Keratinocyte (primary cell): ENCODE data around the gene HOXA11. TPM values are rescaled to one million over a fixed set of nuclear protein-coding genes. Genes with fewer than 3 reads are reported as not detected.
A peak's percentile ranks its signal among the peaks of the same experiment; 100 is the strongest.

Experiments
- DNase-seq: peaks from one replicate; pipeline ENCODE4 v3.0.0-alpha.2; 2011; ENCODE audit warnings: low read depth, missing footprints, low spot score
- FAIRE-seq: peaks from 2 replicates; lab custom pipeline; 2011; peaks lifted over from hg19 to GRCh38; lab: Jason Lieb, UNC
- H2AFZ ChIP-seq: 2 replicates; pipeline ENCODE4 v1.6.0; 2012; ENCODE audit warnings: low read length, control low read depth, inconsistent platforms; ENCODE audit not compliant: control insufficient read depth
- H3K27ac ChIP-seq: 2 replicates; pipeline ENCODE4 v1.5.1; 2011; ENCODE audit warnings: low read length; ENCODE audit not compliant: control insufficient read depth, insufficient read depth
- H3K27me3 ChIP-seq: 3 replicates; pipeline ENCODE4 v1.6.0; 2011; ENCODE audit warnings: low read length; ENCODE audit not compliant: control insufficient read depth, insufficient read depth; ENCODE audit errors: extremely low read depth
- H3K36me3 ChIP-seq, 2 experiments: 2 replicates in 1 of 2; 3 replicates in 1 of 2; pipeline ENCODE4 v1.5.1; 2011; ENCODE audit warnings: low read length in 2 of 2, mild to moderate bottlenecking in 1 of 2; ENCODE audit not compliant: control insufficient read depth in 2 of 2, insufficient read depth in 2 of 2; ENCODE audit errors: extremely low read depth in 1 of 2
- H3K4me1 ChIP-seq: 3 replicates; pipeline ENCODE4 v1.5.1; 2011; ENCODE audit warnings: low read length; ENCODE audit not compliant: control insufficient read depth, insufficient read depth; ENCODE audit errors: extremely low read depth
- H3K4me2 ChIP-seq: 3 replicates; pipeline ENCODE4 v1.6.0; 2011; ENCODE audit warnings: low read depth, low read length; ENCODE audit not compliant: control insufficient read depth, insufficient read depth; ENCODE audit errors: extremely low read depth
- H3K4me3 ChIP-seq, 3 experiments: fragments of 200-600 bp in 1 of 3; sonication (generic) in 1 of 3; 2 replicates in 2 of 3; 3 replicates in 1 of 3; pipeline ENCODE4 v1.5.1; 2011 to 2016; ENCODE audit warnings: low read length in 3 of 3, mild to moderate bottlenecking in 3 of 3, control low read depth in 2 of 3, inconsistent platforms in 1 of 3, low read depth in 1 of 3, mixed read lengths in 1 of 3, mixed run types in 1 of 3, moderate library complexity in 1 of 3; ENCODE audit not compliant: control insufficient read depth in 2 of 3, insufficient read depth in 2 of 3; ENCODE audit errors: extremely low read depth in 1 of 3
- H3K79me2 ChIP-seq: 2 replicates; pipeline ENCODE4 v1.6.0; 2012; ENCODE audit warnings: low read length; ENCODE audit not compliant: control insufficient read depth, insufficient read depth
- H3K9ac ChIP-seq: 3 replicates; pipeline ENCODE4 v1.6.0; 2011; ENCODE audit warnings: low read length; ENCODE audit not compliant: control insufficient read depth, insufficient read depth; ENCODE audit errors: extremely low read depth
- H3K9me1 ChIP-seq: 3 replicates; pipeline ENCODE4 v1.6.0; 2011; ENCODE audit warnings: low read length; ENCODE audit not compliant: control insufficient read depth, insufficient read depth; ENCODE audit errors: extremely low read depth
- H3K9me3 ChIP-seq: 2 replicates; pipeline ENCODE4 v1.5.1; 2012; ENCODE audit warnings: low read depth, low read length; ENCODE audit not compliant: control insufficient read depth
- H4K20me1 ChIP-seq: 3 replicates; pipeline ENCODE4 v1.6.0; 2011; ENCODE audit warnings: low read length; ENCODE audit not compliant: control insufficient read depth, insufficient read depth; ENCODE audit errors: extremely low read depth
- EZH2 ChIP-seq: IDR thresholded peaks from one replicate; pipeline ENCODE4 v1.6.1; 2012; ENCODE audit warnings: inconsistent platforms, mild to moderate bottlenecking, low read length, moderate library complexity
- dilution Hi-C: fragments of 300-500 bp; cut with MboI; formaldehyde crosslinking; loops from one replicate; pipeline ENCODE4 v1.7.0; 2020; ENCODE audit warnings: low sequenced_read_pairs; ENCODE audit not compliant: extremely low pct_ligation_motif_present
- polyA plus RNA-seq, 5 experiments: library from polyadenylated mRNA; depleted of rRNA in 3 of 5; stranded (reverse) in 3 of 5; stranded (forward) in 1 of 5; unstranded in 1 of 5; fragments of >200 nt; gene quantifications; 1 replicate in 1 of 5; 2 replicates in 3 of 5; 3 replicates in 1 of 5; pipeline versions ENCODE4 v1.2.1 to v1.2.3, GENCODE V29; 2011 to 2012; ENCODE audit warnings: missing spikeins in 2 of 5, low read depth in 1 of 5, low replicate concordance in 1 of 5
- TF ChIP-seq, protein P1 (sequence below), 3 experiments: IDR thresholded peaks in 1 of 3; conservative IDR thresholded peaks in 1 of 3; optimal IDR thresholded peaks in 1 of 3; 2 replicates in 2 of 3; 3 replicates in 1 of 3; pipeline versions ENCODE3 to v1.5.1; 2011; ENCODE audit warnings: low read length in 3 of 3, mild to moderate bottlenecking in 3 of 3, moderate library complexity in 2 of 3, control low read depth in 1 of 3, inconsistent platforms in 1 of 3; ENCODE audit not compliant: insufficient read depth in 2 of 3; ENCODE audit errors: extremely low read depth in 1 of 3

Gene HOXA11
- polyA plus RNA-seq, 1 donor (not counting 4 experiments of a cell fraction or from before 2014, with no cell fraction given) = 0.07 TPM

- peaks cover 91% of the 10 kb centered on the region for H3K79me2 ChIP-seq
Measured at GRCh38 chr7:27145914-27146412, 39.1 kb downstream of the HOXA11 start.

DNA sequence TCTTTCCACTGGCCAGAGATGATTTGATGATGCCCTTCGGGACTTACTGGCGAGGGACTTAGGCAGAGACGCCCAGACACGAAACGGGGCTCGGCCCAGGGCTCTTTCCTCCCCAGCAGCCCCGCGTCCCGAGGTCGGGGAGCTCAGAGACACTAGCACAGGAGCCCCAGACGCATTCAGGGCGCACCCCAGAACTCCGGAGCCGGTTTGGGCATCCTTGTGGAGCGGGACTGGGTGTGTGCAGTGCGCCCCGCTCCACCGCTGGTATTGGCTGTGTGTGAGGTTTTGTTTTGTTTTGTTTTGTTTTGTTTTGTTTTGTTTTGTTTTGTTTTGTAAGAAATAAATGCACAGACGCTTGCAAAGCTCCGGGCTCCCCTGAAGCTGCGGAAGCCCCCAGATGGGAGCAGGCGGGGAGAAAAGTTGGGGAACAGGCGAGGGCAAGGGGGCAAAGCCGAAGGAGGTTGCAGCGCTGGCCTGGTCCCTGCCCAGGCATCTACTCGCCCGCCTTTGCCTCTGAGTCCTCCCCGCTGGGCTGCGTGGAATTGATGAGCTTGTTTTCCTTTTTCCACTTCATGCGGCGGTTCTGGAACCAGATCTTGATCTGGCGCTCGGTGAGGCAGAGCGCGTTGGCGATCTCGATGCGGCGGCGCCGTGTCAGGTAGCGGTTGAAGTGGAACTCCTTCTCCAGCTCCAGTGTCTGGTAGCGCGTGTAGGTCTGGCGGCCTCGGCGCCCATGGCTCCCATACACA lies 39.7 kb downstream of the HOXA11 start:
- H3K79me2 ChIP-seq = peaks cover 92% of the 10 kb centered on the region
- H3K36me3 ChIP-seq = peaks cover 3 to 7% of the 10 kb centered on the region in 2 experiments
- H4K20me1 ChIP-seq = no peaks in the 10 kb centered on the region
- H3K4me3 ChIP-seq = peak overlapping the region in 2 of 3 experiments; percentile 65 to 71
- no peaks in the 10 kb centered on the region for H3K9me1 ChIP-seq
- H3K4me2 ChIP-seq = peak overlapping the region; percentile 94
- no peaks in the 10 kb centered on the region for H3K27me3 ChIP-seq
- H2AFZ ChIP-seq = peak overlapping the region; percentile 17
- FAIRE-seq (no peak), DNase-seq (no peak)
- dilution Hi-C loops = no loop called here
- peaks cover 53% of the 10 kb centered on the region for H3K4me1 ChIP-seq
- H3K9ac ChIP-seq = peak overlapping the region; percentile 93
- no peaks in the 10 kb centered on the region for H3K9me3 ChIP-seq
- TF ChIP-seq EZH2 = no peak
- TF ChIP-seq, protein P1, sequence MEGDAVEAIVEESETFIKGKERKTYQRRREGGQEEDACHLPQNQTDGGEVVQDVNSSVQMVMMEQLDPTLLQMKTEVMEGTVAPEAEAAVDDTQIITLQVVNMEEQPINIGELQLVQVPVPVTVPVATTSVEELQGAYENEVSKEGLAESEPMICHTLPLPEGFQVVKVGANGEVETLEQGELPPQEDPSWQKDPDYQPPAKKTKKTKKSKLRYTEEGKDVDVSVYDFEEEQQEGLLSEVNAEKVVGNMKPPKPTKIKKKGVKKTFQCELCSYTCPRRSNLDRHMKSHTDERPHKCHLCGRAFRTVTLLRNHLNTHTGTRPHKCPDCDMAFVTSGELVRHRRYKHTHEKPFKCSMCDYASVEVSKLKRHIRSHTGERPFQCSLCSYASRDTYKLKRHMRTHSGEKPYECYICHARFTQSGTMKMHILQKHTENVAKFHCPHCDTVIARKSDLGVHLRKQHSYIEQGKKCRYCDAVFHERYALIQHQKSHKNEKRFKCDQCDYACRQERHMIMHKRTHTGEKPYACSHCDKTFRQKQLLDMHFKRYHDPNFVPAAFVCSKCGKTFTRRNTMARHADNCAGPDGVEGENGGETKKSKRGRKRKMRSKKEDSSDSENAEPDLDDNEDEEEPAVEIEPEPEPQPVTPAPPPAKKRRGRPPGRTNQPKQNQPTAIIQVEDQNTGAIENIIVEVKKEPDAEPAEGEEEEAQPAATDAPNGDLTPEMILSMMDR (optimal IDR thresholded peaks at IDR 0.05 in 1 of 3, IDR thresholded peaks at IDR 0.05 in 1 of 3, conservative IDR thresholded peaks at IDR 0.05 in 1 of 3; ENCODE audit: extremely low read depth in 1 of 3, insufficient read depth in 2 of 3, low read length in 3 of 3) = no peak
- peak overlapping the region; percentile 77 for H3K27ac ChIP-seq

More at GRCh38 chr7:27145914-27146412, 39.1 kb downstream of the HOXA11 start:
- peaks cover 1 to 7% of the 10 kb centered on the region in 2 experiments for H3K36me3 ChIP-seq
- no peak for DNase-seq
- no peaks in the 10 kb centered on the region for H4K20me1 ChIP-seq
- no peaks in the 10 kb centered on the region for H3K9me1 ChIP-seq
- peak overlapping the region; percentile 77 for H3K27ac ChIP-seq
- dilution Hi-C loops = no loop called here
- H3K9me3 ChIP-seq = no peaks in the 10 kb centered on the region
- peak overlapping the region in 2 of 3 experiments; percentile 32 to 65 for H3K4me3 ChIP-seq
- no peaks in the 10 kb centered on the region for H3K27me3 ChIP-seq
- peaks cover 48% of the 10 kb centered on the region for H3K4me1 ChIP-seq
- peak overlapping the region; percentile 93 for H3K9ac ChIP-seq
- no peak overlapping the region for H2AFZ ChIP-seq
- H3K4me2 ChIP-seq = peak overlapping the region; percentile 94
- no peak for FAIRE-seq
- TF ChIP-seq EZH2 = no peak
- TF ChIP-seq, protein P1 (optimal IDR thresholded peaks at IDR 0.05 in 1 of 3, IDR thresholded peaks at IDR 0.05 in 1 of 3, conservative IDR thresholded peaks at IDR 0.05 in 1 of 3; ENCODE audit: extremely low read depth in 1 of 3, insufficient read depth in 2 of 3, low read length in 3 of 3) = no peak
